ENCODE data around the gene C22orf23. TPM values are rescaled to one million over a fixed set of nuclear protein-coding genes. Genes with fewer than 3 reads are reported as not detected.
A peak's percentile ranks its signal among the peaks of the same experiment; 100 is the strongest.

Gene C22orf23
- total RNA-seq, 1 donor from 2014 or later, result 0.79 TPM

- Mint-ChIP-seq H3K27ac (ENCODE audit: unreplicated experiment) (no peak overlapping the region), H3K4me3 (no peak overlapping the region), H3K27me3 (ENCODE audit: low read depth) (peaks cover 2% of the 10 kb centered on the region), H3K9me3 (no peaks in the 10 kb centered on the region), H3K36me3 (ENCODE audit: low read depth) (no peaks in the 10 kb centered on the region), H3K4me1 (peaks cover 25% of the 10 kb centered on the region)
- TF ChIP-seq CTCF (conservative IDR thresholded peaks at IDR 0.05), result no peak
- DNase-seq (ENCODE audit: low read depth, low spot score), result no peak
Observed at GRCh38 chr22:37990862-37991261, 37.5 kb upstream of the C22orf23 start.

- no peak for DNase-seq (ENCODE audit: low read depth, low spot score)
- H3K4me1 Mint-ChIP-seq, result peaks cover 25% of the 10 kb centered on the region
- no peak overlapping the region for H3K4me3 Mint-ChIP-seq
- peaks cover 2% of the 10 kb centered on the region for H3K36me3 Mint-ChIP-seq (ENCODE audit: low read depth)
- no peak overlapping the region for H3K27ac Mint-ChIP-seq (ENCODE audit: unreplicated experiment)
- H3K9me3 Mint-ChIP-seq, result no peaks in the 10 kb centered on the region
- no peak for TF ChIP-seq CTCF (conservative IDR thresholded peaks at IDR 0.05)
- peaks cover 7% of the 10 kb centered on the region for H3K27me3 Mint-ChIP-seq (ENCODE audit: low read depth)
Observed at GRCh38 chr22:37990301-37990700, 36.9 kb upstream of the C22orf23 start.

GRCh38 chr22:37989146-37990045 is 36.0 kb upstream of the C22orf23 start:
- Mint-ChIP-seq H3K27me3 (ENCODE audit: low read depth) (peaks cover 15% of the 10 kb centered on the region), H3K4me1 (peaks cover 29% of the 10 kb centered on the region), H3K4me3 (no peak overlapping the region), H3K27ac (ENCODE audit: unreplicated experiment) (no peak overlapping the region), H3K36me3 (ENCODE audit: low read depth) (peaks cover 2% of the 10 kb centered on the region), H3K9me3 (no peaks in the 10 kb centered on the region)
- TF ChIP-seq CTCF (conservative IDR thresholded peaks at IDR 0.05), result no peak
- DNase-seq (ENCODE audit: low read depth, low spot score), result no peak

GRCh38 chr22:37986371-37986770 is 33.0 kb upstream of the C22orf23 start:
- DNase-seq (ENCODE audit: low read depth, low spot score), result no peak
- peaks cover 18% of the 10 kb centered on the region for H3K36me3 Mint-ChIP-seq (ENCODE audit: low read depth)
- H3K4me3 Mint-ChIP-seq, result peak overlapping the region; percentile 49
- peak overlapping the region; percentile 50 for H3K27ac Mint-ChIP-seq (ENCODE audit: unreplicated experiment)
- no peak for TF ChIP-seq CTCF (conservative IDR thresholded peaks at IDR 0.05)
- H3K27me3 Mint-ChIP-seq (ENCODE audit: low read depth), result peaks cover 39% of the 10 kb centered on the region
- no peaks in the 10 kb centered on the region for H3K9me3 Mint-ChIP-seq
- peaks cover 32% of the 10 kb centered on the region for H3K4me1 Mint-ChIP-seq

GRCh38 chr22:37985751-37986281 is 32.4 kb upstream of the C22orf23 start:
- Mint-ChIP-seq H3K27ac (ENCODE audit: unreplicated experiment) (peak overlapping the region; percentile 95), H3K27me3 (ENCODE audit: low read depth) (peaks cover 42% of the 10 kb centered on the region), H3K4me1 (peaks cover 33% of the 10 kb centered on the region), H3K36me3 (ENCODE audit: low read depth) (peaks cover 23% of the 10 kb centered on the region), H3K4me3 (peak overlapping the region; percentile 92), H3K9me3 (no peaks in the 10 kb centered on the region)
- no peak for TF ChIP-seq CTCF (conservative IDR thresholded peaks at IDR 0.05)
- no peak for DNase-seq (ENCODE audit: low read depth, low spot score)
